ENCODE data around the gene OPN1MW3.
"Not testable (repeated sequence)": the region's sequence is repeated elsewhere in the genome, so short reads cannot be mapped to it uniquely, and the experiment has no call there.

- not testable (repeated sequence) for TF ChIP-seq CTCF, POLR2A (IDR thresholded peaks at IDR 0.05)
Measured at GRCh38 chrX:154302998-154303397, 45.6 kb downstream of the OPN1MW3 start.

Data from thyroid gland (tissue), 4 donors.